ENCODE data around the gene MSMP. TPM values are rescaled to one million over a fixed set of nuclear protein-coding genes. Genes with fewer than 3 reads are reported as not detected.

MSMP gene
- total and polyA plus RNA-seq, 2 experiments from 2014 or later: not detected

GRCh38 chr9:35771075-35771433 lies 17.0 kb upstream of the MSMP start:
- Histone ChIP-seq H3K9me3 (ENCODE audit: low read depth) (no peaks in the 10 kb centered on the region), H3K4me3 (no peak overlapping the region), H3K27me3 (no peaks in the 10 kb centered on the region), H3K36me3 (no peaks in the 10 kb centered on the region), H3K27ac (no peak overlapping the region), H3K4me1 (ENCODE audit: low read depth) (peaks cover 6% of the 10 kb centered on the region)
- TF ChIP-seq, protein P1, sequence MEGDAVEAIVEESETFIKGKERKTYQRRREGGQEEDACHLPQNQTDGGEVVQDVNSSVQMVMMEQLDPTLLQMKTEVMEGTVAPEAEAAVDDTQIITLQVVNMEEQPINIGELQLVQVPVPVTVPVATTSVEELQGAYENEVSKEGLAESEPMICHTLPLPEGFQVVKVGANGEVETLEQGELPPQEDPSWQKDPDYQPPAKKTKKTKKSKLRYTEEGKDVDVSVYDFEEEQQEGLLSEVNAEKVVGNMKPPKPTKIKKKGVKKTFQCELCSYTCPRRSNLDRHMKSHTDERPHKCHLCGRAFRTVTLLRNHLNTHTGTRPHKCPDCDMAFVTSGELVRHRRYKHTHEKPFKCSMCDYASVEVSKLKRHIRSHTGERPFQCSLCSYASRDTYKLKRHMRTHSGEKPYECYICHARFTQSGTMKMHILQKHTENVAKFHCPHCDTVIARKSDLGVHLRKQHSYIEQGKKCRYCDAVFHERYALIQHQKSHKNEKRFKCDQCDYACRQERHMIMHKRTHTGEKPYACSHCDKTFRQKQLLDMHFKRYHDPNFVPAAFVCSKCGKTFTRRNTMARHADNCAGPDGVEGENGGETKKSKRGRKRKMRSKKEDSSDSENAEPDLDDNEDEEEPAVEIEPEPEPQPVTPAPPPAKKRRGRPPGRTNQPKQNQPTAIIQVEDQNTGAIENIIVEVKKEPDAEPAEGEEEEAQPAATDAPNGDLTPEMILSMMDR (IDR thresholded peaks at IDR 0.05; ENCODE audit: low read depth, low read length): no peak
- DNase-seq (ENCODE audit: low read depth in 1 of 2, low spot score in 1 of 2): no peak

DNA sequence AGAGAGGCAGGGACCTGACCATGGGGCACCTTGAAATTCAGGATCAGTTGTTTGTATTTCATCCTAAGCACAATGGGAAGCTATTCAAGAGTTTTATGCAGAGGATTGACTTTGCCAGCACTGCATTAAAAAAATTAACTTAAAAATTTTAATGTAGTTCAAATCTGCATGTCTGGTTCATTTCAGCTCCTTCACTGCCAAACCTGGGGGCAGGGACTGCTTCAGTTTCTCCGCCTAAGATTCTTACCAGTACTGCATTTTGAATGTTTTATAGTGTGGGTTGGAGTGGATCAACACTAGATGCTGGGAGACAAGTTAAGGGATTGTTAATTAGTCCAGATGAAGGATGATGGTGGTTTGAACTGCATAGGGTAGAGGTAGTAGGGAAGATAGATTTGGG lies 15.7 kb upstream of the MSMP start:
- H3K36me3 ChIP-seq: no peaks in the 10 kb centered on the region
- no peak overlapping the region for H3K27ac ChIP-seq
- H3K4me1 ChIP-seq (ENCODE audit: low read depth): no peaks in the 10 kb centered on the region
- TF ChIP-seq, protein P1 (IDR thresholded peaks at IDR 0.05; ENCODE audit: low read depth, low read length): no peak
- no peaks in the 10 kb centered on the region for H3K9me3 ChIP-seq (ENCODE audit: low read depth)
- DNase-seq (ENCODE audit: low read depth in 1 of 2, low spot score in 1 of 2): no peak
- no peaks in the 10 kb centered on the region for H3K27me3 ChIP-seq
- H3K4me3 ChIP-seq: no peak overlapping the region

- Histone ChIP-seq H3K9me3 (ENCODE audit: low read depth) (no peaks in the 10 kb centered on the region), H3K27me3 (no peaks in the 10 kb centered on the region), H3K4me3 (no peak overlapping the region), H3K27ac (no peak overlapping the region), H3K4me1 (ENCODE audit: low read depth) (no peaks in the 10 kb centered on the region), H3K36me3 (no peaks in the 10 kb centered on the region)
- DNase-seq (ENCODE audit: low read depth in 1 of 2, low spot score in 1 of 2): no peak
- TF ChIP-seq, protein P1 (IDR thresholded peaks at IDR 0.05; ENCODE audit: low read depth, low read length): no peak
These were observed 13.4 kb upstream of the MSMP start for GRCh38 chr9:35767458-35767857.

- TF ChIP-seq, protein P1 (IDR thresholded peaks at IDR 0.05; ENCODE audit: low read depth, low read length): no peak
- H3K27ac ChIP-seq: no peak overlapping the region
- DNase-seq (ENCODE audit: low read depth in 1 of 2, low spot score in 1 of 2): no peak
- no peak overlapping the region for H3K4me3 ChIP-seq
- H3K9me3 ChIP-seq (ENCODE audit: low read depth): no peaks in the 10 kb centered on the region
- H3K36me3 ChIP-seq: no peaks in the 10 kb centered on the region
- no peaks in the 10 kb centered on the region for H3K4me1 ChIP-seq (ENCODE audit: low read depth)
- H3K27me3 ChIP-seq: no peaks in the 10 kb centered on the region
These were observed 12.9 kb upstream of the MSMP start for GRCh38 chr9:35766997-35767396.

GRCh38 chr9:35763803-35764202 lies 9.7 kb upstream of the MSMP start:
- H3K4me3 ChIP-seq: no peak overlapping the region
- TF ChIP-seq, protein P1 (IDR thresholded peaks at IDR 0.05; ENCODE audit: low read depth, low read length): no peak
- no peaks in the 10 kb centered on the region for H3K9me3 ChIP-seq (ENCODE audit: low read depth)
- DNase-seq (ENCODE audit: low read depth in 1 of 2, low spot score in 1 of 2): no peak
- H3K36me3 ChIP-seq: no peaks in the 10 kb centered on the region
- no peaks in the 10 kb centered on the region for H3K4me1 ChIP-seq (ENCODE audit: low read depth)
- H3K27me3 ChIP-seq: no peaks in the 10 kb centered on the region
- H3K27ac ChIP-seq: no peak overlapping the region

GRCh38 chr9:35763181-35763580 lies 9.1 kb upstream of the MSMP start:
- Histone ChIP-seq H3K4me1 (ENCODE audit: low read depth) (peaks cover 1% of the 10 kb centered on the region), H3K4me3 (no peak overlapping the region), H3K27me3 (no peaks in the 10 kb centered on the region), H3K9me3 (ENCODE audit: low read depth) (no peaks in the 10 kb centered on the region), H3K36me3 (no peaks in the 10 kb centered on the region), H3K27ac (no peak overlapping the region)
- TF ChIP-seq, protein P1 (IDR thresholded peaks at IDR 0.05; ENCODE audit: low read depth, low read length): no peak
- no peak for DNase-seq (ENCODE audit: low read depth in 1 of 2, low spot score in 1 of 2)
